GM19395 (cell line): ENCODE data around the gene BIRC2.
"Not testable (repeated sequence)": the region's sequence is repeated elsewhere in the genome, so short reads cannot be mapped to it uniquely, and the experiment has no call there.

Source experiments
- ATAC-seq: cut with Tn5 transposase; IDR thresholded peaks from one replicate; pipeline ENCODE4 v1.9.1; 2021; ENCODE audit warnings: mild to moderate bottlenecking, moderate library complexity; ENCODE audit not compliant: unreplicated experiment

BIRC2 gene

DNA sequence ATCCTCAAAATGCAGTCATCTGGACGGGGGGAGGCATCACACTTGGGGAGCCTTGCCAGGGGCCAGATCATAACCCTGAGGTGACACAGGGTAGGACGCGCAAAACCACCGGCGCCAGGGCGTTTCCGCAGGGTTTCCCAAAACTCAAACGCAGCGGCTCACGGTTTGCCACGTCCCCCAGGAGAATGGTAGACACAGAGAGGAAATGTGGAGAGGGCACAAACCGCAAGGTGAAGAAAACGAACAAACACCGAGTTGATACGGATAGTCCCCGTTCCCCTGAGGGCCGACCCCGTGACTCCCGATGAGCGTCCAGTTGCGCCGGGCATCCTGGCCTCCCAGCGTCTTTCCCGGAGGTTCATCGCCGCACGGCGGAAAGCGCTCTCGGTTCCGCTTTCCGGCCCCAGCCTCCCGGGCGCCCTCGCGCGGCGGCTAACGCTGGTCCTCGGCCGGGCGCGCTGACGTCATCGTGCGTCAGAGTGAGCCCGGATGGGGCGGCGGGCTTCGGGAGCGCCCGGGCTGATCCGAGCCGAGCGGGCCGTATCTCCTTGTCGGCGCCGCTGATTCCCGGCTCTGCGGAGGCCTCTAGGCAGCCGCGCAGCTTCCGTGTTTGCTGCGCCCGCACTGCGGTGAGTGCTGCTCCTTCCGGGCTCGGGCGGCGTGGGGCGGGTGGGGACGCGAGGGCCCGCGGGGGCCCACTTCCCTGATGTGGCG, at the start of gene BIRC2:
BIRC2 (plus strand) TSS at position 467 of the 714 bp plus-strand sequence. CDS start 2,641 bp downstream, outside the sequence.
- peak; percentile 86 for ATAC-seq

DNA sequence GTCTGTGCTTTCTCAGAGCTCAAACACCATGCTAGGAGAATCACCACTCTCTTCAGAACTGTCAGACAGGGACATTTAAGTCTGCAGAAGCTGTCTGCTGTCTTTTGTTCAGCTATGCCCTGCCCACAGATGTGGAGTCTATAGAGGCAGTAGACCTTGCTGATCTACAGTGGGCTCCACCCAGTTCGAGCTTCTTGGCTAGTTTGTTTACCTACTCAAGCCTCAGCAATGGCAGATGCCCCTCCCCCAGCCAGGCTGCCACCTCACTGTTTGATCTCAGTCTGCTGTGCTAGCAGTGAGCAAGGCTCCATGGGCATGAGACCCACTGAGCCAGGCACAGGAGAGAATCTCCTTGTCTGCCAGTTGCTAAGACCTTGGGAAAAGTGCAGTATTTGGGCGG, 46.2 kb upstream of the BIRC2 start:
- ATAC-seq: not testable (repeated sequence)

GRCh38 chr11:102302241-102302640, 44.8 kb upstream of the BIRC2 start:
- ATAC-seq: no peak

DNA sequence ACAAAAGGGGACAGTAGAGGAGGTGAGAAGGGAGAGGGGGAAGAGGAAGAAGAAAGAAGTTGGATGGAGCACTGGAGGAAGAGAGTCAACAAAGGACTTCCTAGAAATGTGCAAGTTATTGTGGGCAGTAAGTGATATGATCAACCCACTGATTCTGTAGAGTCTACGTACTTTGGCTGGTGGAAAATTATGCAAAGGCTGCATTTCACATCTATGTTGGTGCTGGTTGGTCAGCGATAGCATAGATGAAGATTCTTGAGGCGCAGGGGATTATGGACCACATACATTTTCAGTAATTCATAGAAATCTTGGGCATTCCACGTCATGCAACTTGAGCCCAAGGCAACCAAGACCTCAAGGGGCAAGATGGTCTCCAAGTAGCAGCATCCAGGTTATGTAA, 42.3 kb upstream of the BIRC2 start:
- ATAC-seq: no peak

DNA sequence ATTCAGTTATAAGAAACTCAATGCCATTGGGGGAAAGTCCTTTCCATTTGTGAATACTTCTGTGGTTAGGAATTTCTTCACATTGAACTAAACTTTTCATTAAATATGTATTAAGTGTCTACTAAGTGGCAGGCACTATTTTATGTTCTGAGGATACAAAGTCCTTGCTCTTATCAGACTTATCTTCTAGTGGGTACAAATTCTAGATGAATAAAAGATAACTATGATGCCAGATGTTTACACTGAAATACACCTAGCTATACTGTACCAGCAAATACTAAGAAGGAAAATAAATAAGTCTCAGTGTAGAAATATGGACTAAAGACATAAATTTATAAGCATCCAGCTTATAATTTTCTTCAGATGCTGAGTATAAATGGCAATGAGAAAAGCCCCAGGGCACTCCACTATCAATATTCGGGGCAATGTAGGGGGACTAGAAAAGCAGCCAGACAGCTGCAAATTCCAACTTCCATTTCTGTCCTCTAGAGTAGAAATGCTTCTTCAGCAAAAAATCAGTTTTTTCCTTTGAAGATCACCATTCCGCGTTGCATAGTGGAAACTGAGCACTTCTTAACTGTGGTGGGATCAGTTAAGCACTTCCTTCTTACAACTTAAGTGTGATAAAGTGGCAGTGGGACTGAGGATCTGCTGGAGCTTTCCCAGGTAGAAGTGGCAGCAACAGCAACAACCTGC, 41.5 kb upstream of the BIRC2 start:
- no peak for ATAC-seq

DNA sequence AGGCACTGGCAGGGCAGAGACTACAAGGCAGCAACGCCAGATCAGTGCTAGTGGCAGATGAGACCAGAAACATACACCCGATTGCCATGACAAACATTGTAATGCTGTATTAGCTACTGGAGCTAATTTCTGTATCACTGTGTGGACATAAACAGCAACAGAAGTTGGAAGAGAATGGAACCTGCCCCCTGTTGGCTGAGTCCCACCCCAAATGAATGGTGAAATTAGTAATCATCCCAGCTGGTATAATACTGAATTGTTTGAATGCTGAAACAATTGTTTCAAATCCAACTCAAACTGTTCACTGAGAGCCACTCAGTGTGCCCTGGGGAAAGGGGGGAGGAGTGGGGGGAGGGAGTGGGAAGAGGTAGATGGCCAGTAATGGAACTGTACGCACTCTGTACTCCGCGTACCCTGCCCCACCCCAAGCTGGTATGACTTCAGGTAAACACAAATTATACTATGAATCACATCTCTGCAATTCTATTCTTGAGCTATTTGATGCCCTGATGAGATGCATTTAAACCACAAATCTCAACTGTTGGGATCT, 40.9 kb upstream of the BIRC2 start:
- ATAC-seq: no peak

GRCh38 chr11:102306817-102307726, 39.9 kb upstream of the BIRC2 start:
- no peak for ATAC-seq

GRCh38 chr11:102307727-102308038, 39.3 kb upstream of the BIRC2 start:
- no peak for ATAC-seq

DNA sequence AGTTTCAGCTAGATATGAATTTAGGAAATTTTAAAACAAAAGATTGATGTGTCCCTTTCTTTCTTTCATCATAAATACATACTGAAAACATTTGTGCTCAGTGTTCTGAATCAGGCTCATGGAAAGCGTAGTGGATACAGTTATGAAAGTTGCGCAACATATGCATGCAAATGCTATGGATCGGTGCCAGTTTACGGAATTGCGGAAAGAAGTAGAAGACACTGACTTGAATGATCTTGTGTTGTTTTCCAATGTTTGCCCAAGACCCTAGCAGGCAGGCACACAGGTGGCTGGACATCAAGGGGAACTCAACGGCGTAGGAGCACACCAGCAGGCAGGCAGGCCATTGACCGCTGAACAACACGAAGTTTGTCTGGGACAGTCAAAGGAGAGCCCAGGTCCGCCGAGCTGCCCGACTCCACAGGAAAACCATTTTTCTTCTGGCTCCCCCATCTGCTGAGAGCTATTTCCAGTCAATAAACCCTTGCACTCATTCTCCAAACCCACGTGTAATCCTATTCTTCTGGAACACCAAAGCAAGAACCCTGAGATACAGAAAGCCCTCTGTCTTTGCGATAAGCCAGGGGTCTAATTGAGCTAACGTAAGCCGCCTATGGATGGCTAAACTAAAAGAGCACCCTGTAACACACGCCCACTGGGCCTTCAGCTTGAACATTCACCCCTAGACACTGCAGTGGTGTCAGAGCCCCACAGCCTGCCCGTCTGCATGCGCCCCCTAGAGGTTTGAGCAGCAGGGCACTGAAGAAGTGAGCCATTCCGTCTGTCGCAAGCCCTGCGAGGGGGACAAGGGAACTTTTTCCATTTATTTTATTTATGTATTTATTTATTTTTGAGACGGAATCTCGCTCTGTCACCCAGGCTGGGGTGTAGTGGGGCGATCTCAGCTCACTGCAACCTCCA, 37.1 kb upstream of the BIRC2 start:
- no peak for ATAC-seq

- ATAC-seq: no peak
These were observed 34.3 kb upstream of the BIRC2 start for GRCh38 chr11:102312667-102313066.

- no peak for ATAC-seq
These were observed 33.6 kb upstream of the BIRC2 start for GRCh38 chr11:102313238-102313940.

- ATAC-seq: no peak
These were observed 32.2 kb upstream of the BIRC2 start for GRCh38 chr11:102314784-102315183.

DNA sequence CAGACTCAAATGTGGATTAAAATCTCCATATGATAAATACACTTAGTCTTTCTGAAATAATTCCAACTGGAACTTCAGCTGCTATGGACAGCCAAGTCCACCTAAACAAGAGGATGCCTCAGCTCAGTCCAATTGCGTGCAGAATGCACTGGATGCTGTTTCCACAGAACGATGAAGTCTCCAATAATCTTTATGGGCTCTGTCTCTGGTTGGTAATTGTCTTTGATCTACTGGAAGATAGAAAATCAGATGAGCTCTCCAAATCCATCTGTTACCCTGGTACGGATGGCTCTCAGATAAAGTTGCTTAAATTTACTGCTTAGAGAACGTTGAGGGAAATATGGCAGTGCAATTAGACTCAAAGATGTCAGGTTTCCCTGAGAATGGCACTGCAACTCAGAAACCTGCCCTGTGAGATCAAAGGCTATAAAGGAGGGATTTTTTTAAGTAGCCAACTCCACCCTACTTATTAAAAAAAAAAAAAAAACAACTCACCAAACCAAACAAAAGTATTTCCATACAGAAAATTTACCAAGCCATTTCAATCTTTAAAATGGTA, 30.6 kb upstream of the BIRC2 start:
- no peak for ATAC-seq

GRCh38 chr11:102317099-102317767, 29.8 kb upstream of the BIRC2 start, which contains the start of gene BIRC3:
BIRC3 (plus strand) TSS chr11:102317484; CDS start chr11:102324510, 7,026 bp downstream.
- ATAC-seq: peak; percentile 76

- ATAC-seq: no peak
These were observed 29.3 kb upstream of the BIRC2 start for GRCh38 chr11:102317768-102318103.

GRCh38 chr11:102318469-102318868, 28.5 kb upstream of the BIRC2 start:
- ATAC-seq: peak; percentile 21

DNA sequence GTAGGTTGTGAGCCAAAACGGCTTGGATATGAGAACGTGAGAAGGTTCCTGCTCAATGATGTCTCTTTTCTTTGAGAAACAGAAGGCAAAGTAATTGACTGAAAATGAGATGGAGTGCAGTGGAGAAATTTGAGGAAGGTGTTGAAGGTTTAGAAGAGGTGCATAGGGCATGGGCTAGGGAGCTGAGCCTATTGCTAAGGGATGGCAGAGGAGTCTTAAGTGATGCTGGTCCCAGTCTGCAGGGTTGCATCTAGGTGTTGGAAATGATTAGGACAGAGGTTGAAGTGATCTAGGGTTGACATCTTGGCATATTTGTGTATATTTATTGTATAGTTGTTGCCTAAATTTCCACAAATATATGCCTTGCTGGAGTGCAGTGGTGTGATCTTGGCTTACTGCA, 27.5 kb upstream of the BIRC2 start:
- ATAC-seq: no peak

GRCh38 chr11:102320188-102320587, 26.8 kb upstream of the BIRC2 start:
- no peak for ATAC-seq

DNA sequence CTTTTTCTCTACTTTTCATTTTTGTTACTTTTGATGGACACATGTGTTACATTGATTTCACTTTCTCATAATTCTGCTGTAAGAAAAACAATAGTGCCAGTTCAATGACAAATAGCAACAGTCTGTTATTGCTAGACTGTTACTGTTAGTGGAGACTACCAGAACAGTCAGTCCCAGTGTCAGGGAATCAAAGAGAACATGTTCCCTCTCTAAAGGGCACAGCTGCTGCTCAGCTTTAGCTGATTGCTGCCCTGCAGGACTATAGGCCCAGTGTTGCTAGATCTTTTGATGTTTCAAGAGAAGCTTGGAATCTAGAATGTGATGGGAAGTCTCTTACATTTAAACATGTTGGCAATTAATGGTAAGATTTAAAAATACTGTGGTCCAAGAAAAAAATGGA, 26.3 kb upstream of the BIRC2 start:
- no peak for ATAC-seq
